ENCODE data around the gene TRMT2A. TPM values are rescaled to one million over a fixed set of nuclear protein-coding genes. Genes with fewer than 3 reads are reported as not detected.

TRMT2A gene
- total RNA-seq, 1 donor from 2014 or later = 37.9 TPM

- FAIRE-seq = no peak
- H3K27me3 ChIP-seq (ENCODE audit: control insufficient read depth, insufficient read depth, low read length) = no peaks in the 10 kb centered on the region
- peaks cover 38% of the 10 kb centered on the region for H3K36me3 ChIP-seq (ENCODE audit: control insufficient read depth, insufficient read depth, low read length)
- DNase-seq (ENCODE audit: low read depth) = no peak
- no peak for TF ChIP-seq CTCF (IDR thresholded peaks at IDR 0.05; ENCODE audit: insufficient read depth, low read length, severe bottlenecking)
- H3K4me3 ChIP-seq (ENCODE audit: low read depth, low read length) = no peak overlapping the region
Measured at GRCh38 chr22:20093418-20094196, 23.4 kb downstream of the TRMT2A start.

- FAIRE-seq (no peak), DNase-seq (ENCODE audit: low read depth) (no peak)
- Histone ChIP-seq H3K27me3 (ENCODE audit: control insufficient read depth, insufficient read depth, low read length) (no peaks in the 10 kb centered on the region), H3K36me3 (ENCODE audit: control insufficient read depth, insufficient read depth, low read length) (peaks cover 49% of the 10 kb centered on the region), H3K4me3 (ENCODE audit: low read depth, low read length) (no peak overlapping the region)
- TF ChIP-seq CTCF (IDR thresholded peaks at IDR 0.05; ENCODE audit: insufficient read depth, low read length, severe bottlenecking) = no peak
Measured at GRCh38 chr22:20092477-20092854, 24.6 kb downstream of the TRMT2A start.

GRCh38 chr22:20091690-20092476 is 25.1 kb downstream of the TRMT2A start:
- FAIRE-seq (peak; percentile 23), DNase-seq (ENCODE audit: low read depth) (no peak)
- no peak for TF ChIP-seq CTCF (IDR thresholded peaks at IDR 0.05; ENCODE audit: insufficient read depth, low read length, severe bottlenecking)
- Histone ChIP-seq H3K4me3 (ENCODE audit: low read depth, low read length) (no peak overlapping the region), H3K27me3 (ENCODE audit: control insufficient read depth, insufficient read depth, low read length) (no peaks in the 10 kb centered on the region), H3K36me3 (ENCODE audit: control insufficient read depth, insufficient read depth, low read length) (peaks cover 54% of the 10 kb centered on the region)

- no peak for DNase-seq (ENCODE audit: low read depth)
- TF ChIP-seq CTCF (IDR thresholded peaks at IDR 0.05; ENCODE audit: insufficient read depth, low read length, severe bottlenecking) = no peak
- no peak overlapping the region for H3K4me3 ChIP-seq (ENCODE audit: low read depth, low read length)
- no peak for FAIRE-seq
- H3K27me3 ChIP-seq (ENCODE audit: control insufficient read depth, insufficient read depth, low read length) = no peaks in the 10 kb centered on the region
- H3K36me3 ChIP-seq (ENCODE audit: control insufficient read depth, insufficient read depth, low read length) = peaks cover 61% of the 10 kb centered on the region
Measured at GRCh38 chr22:20090730-20091240, 26.2 kb downstream of the TRMT2A start.

DNA sequence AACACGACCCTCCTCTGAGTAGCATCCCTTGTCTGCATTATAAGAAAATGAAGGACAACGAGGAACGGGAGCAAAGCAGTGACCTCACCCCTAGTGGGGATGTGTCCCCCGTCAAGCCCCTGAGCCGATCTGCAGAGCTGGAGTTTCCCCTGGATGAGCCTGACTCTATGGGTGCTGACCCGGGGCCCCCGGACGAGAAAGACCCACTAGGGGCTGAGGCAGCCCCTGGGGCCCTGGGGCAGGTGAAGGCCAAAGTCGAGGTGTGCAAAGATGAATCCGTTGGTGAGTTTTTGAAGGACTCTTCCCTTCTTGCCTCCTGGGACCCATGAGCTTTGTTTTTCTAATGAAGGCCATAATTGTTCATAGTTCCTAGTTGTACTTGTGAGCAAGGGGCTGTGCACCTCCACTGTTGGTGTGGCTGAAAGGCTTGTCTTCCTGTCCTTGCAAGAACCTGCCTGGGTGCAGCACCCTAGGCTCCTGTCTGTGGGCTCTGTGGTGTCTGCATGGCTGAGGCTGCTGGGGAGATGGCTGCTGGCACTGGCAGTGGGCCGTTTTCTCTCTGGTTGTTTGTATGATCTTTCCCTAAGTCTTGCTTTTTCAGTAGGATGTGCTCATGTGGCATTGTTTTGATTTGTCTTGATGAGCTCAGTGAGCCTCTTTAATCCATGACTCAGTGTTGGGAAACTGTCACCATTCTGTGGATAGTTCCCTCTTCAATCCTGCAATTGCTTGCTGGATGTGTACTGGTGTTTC is 26.9 kb downstream of the TRMT2A start:
- no peak for TF ChIP-seq CTCF (IDR thresholded peaks at IDR 0.05; ENCODE audit: insufficient read depth, low read length, severe bottlenecking)
- H3K4me3 ChIP-seq (ENCODE audit: low read depth, low read length) = no peak overlapping the region
- peaks cover 63% of the 10 kb centered on the region for H3K36me3 ChIP-seq (ENCODE audit: control insufficient read depth, insufficient read depth, low read length)
- FAIRE-seq (peak; percentile 72), DNase-seq (ENCODE audit: low read depth) (no peak)
- H3K27me3 ChIP-seq (ENCODE audit: control insufficient read depth, insufficient read depth, low read length) = no peaks in the 10 kb centered on the region
